Astrocyte (in vitro differentiated cells and primary cell): Measurements from ENCODE around the gene FGD6. TPM values are rescaled to one million over a fixed set of nuclear protein-coding genes. Genes with fewer than 3 reads are reported as not detected.

Experiments
- DNase-seq: peaks from one replicate; pipeline ENCODE4 v3.0.0-alpha.2; 2010; ENCODE audit warnings: low read depth
- FAIRE-seq: peaks from 2 replicates; lab custom pipeline; 2011; peaks lifted over from hg19 to GRCh38; lab: Jason Lieb, UNC
- H2AFZ ChIP-seq: 2 replicates; pipeline ENCODE4 v1.6.0; 2012; ENCODE audit warnings: low read depth, low read length, inconsistent platforms
- H3K27ac ChIP-seq: 2 replicates; pipeline ENCODE4 v1.5.1; 2011; ENCODE audit warnings: low read depth, low read length, inconsistent platforms
- H3K27me3 ChIP-seq: 2 replicates; pipeline ENCODE4 v1.6.0; 2011; ENCODE audit warnings: low read length, inconsistent platforms; ENCODE audit not compliant: insufficient read depth
- H3K36me3 ChIP-seq: 2 replicates; pipeline ENCODE4 v1.5.1; 2011; ENCODE audit warnings: low read length, inconsistent platforms; ENCODE audit not compliant: insufficient read depth
- H3K4me1 ChIP-seq: 2 replicates; pipeline ENCODE4 v1.5.1; 2011; ENCODE audit warnings: low read length, inconsistent platforms; ENCODE audit not compliant: insufficient read depth
- H3K4me2 ChIP-seq: 2 replicates; pipeline ENCODE4 v1.6.0; 2012; ENCODE audit warnings: low read length, inconsistent platforms
- H3K4me3 ChIP-seq: 2 replicates; pipeline ENCODE4 v1.5.1; 2011; ENCODE audit warnings: low read depth, mild to moderate bottlenecking, low read length, inconsistent platforms; ENCODE audit not compliant: insufficient read depth
- H3K79me2 ChIP-seq: 2 replicates; pipeline ENCODE4 v1.6.0; 2012; ENCODE audit warnings: mild to moderate bottlenecking, low read length, inconsistent platforms; ENCODE audit not compliant: insufficient read depth
- H3K9ac ChIP-seq: 2 replicates; pipeline ENCODE4 v1.6.0; 2012; ENCODE audit warnings: mild to moderate bottlenecking, low read length, inconsistent platforms
- H3K9me3 ChIP-seq: 2 replicates; pipeline ENCODE4 v1.5.1; 2012; ENCODE audit warnings: low read depth, mild to moderate bottlenecking, low read length, inconsistent platforms; ENCODE audit not compliant: insufficient read depth
- H4K20me1 ChIP-seq: 2 replicates; pipeline ENCODE4 v1.6.0; 2012; ENCODE audit warnings: low read length, inconsistent platforms; ENCODE audit not compliant: insufficient read depth
- H3K27ac Mint-ChIP-seq: one replicate; pipeline ENCODE4 v1.8.0; 2021; ENCODE audit warnings: mild to moderate bottlenecking, mixed read lengths; ENCODE audit not compliant: unreplicated experiment
- H3K27me3 Mint-ChIP-seq: one replicate; pipeline ENCODE4 v1.8.0; 2021; ENCODE audit warnings: low read depth, mixed read lengths; ENCODE audit not compliant: unreplicated experiment
- H3K36me3 Mint-ChIP-seq: one replicate; pipeline ENCODE4 v1.8.0; 2021; ENCODE audit warnings: low read depth, mixed read lengths; ENCODE audit not compliant: unreplicated experiment
- H3K4me1 Mint-ChIP-seq: one replicate; pipeline ENCODE4 v1.8.0; 2021; ENCODE audit warnings: low read depth, mixed read lengths; ENCODE audit not compliant: unreplicated experiment
- H3K4me3 Mint-ChIP-seq: one replicate; pipeline ENCODE4 v1.8.0; 2021; ENCODE audit warnings: mild to moderate bottlenecking, moderate library complexity, mixed read lengths; ENCODE audit not compliant: unreplicated experiment
- H3K9me3 Mint-ChIP-seq: one replicate; pipeline ENCODE4 v1.8.0; 2021; ENCODE audit warnings: mild to moderate bottlenecking, mixed read lengths; ENCODE audit not compliant: unreplicated experiment
- CTCF ChIP-seq: IDR thresholded peaks from 2 replicates; pipeline ENCODE4 v1.5.1; 2011; ENCODE audit warnings: low read depth, mild to moderate bottlenecking, inconsistent platforms, low read length, moderate library complexity; ENCODE audit not compliant: insufficient read depth
- EZH2 ChIP-seq: IDR thresholded peaks from 2 replicates; pipeline ENCODE4 v1.6.1; 2012; ENCODE audit warnings: mild to moderate bottlenecking, low read length, inconsistent platforms; ENCODE audit not compliant: insufficient read depth
- total RNA-seq: library from RNA; stranded (reverse); gene quantifications from 2 replicates; pipeline ENCODE4 v1.2.1, GENCODE V29; 2021

The FGD6 gene
- total RNA-seq, 1 donor from 2014 or later: 26.5 TPM

- Mint-ChIP-seq H3K4me1 (peaks cover 14% of the 10 kb centered on the region), H3K9me3 (no peaks in the 10 kb centered on the region), H3K4me3 (no peak overlapping the region), H3K27ac (no peak overlapping the region), H3K27me3 (no peaks in the 10 kb centered on the region), H3K36me3 (peaks cover 2% of the 10 kb centered on the region)
- no peak overlapping the region for H3K27ac ChIP-seq
- H3K79me2 ChIP-seq: peaks cover 40% of the 10 kb centered on the region
- H3K4me3 ChIP-seq: no peak overlapping the region
- FAIRE-seq (no peak), DNase-seq (no peak)
- peaks cover 5% of the 10 kb centered on the region for H4K20me1 ChIP-seq
- H3K36me3 ChIP-seq: peaks cover 5% of the 10 kb centered on the region
- H2AFZ ChIP-seq: no peak overlapping the region
- no peak overlapping the region for H3K9ac ChIP-seq
- no peaks in the 10 kb centered on the region for H3K9me3 ChIP-seq
- H3K4me1 ChIP-seq: no peaks in the 10 kb centered on the region
- TF ChIP-seq EZH2 (no peak), CTCF (no peak)
- H3K4me2 ChIP-seq: no peak overlapping the region
- H3K27me3 ChIP-seq: no peaks in the 10 kb centered on the region
Measured at GRCh38 chr12:95195122-95195521, 22.1 kb downstream of the FGD6 start.

- H3K27ac ChIP-seq: no peak overlapping the region
- Mint-ChIP-seq H3K9me3 (no peaks in the 10 kb centered on the region), H3K4me3 (no peak overlapping the region), H3K36me3 (peaks cover 2% of the 10 kb centered on the region), H3K27ac (no peak overlapping the region), H3K27me3 (no peaks in the 10 kb centered on the region), H3K4me1 (peaks cover 6% of the 10 kb centered on the region)
- no peak overlapping the region for H3K9ac ChIP-seq
- no peak for FAIRE-seq
- H2AFZ ChIP-seq: no peak overlapping the region
- H3K9me3 ChIP-seq: no peaks in the 10 kb centered on the region
- H4K20me1 ChIP-seq: peaks cover 5% of the 10 kb centered on the region
- DNase-seq: no peak
- no peak overlapping the region for H3K4me2 ChIP-seq
- H3K79me2 ChIP-seq: peaks cover 26% of the 10 kb centered on the region
- no peak overlapping the region for H3K4me3 ChIP-seq
- H3K36me3 ChIP-seq: peaks cover 5% of the 10 kb centered on the region
- H3K27me3 ChIP-seq: no peaks in the 10 kb centered on the region
- H3K4me1 ChIP-seq: no peaks in the 10 kb centered on the region
- no peak for TF ChIP-seq EZH2
Measured at GRCh38 chr12:95193139-95193538, 24.1 kb downstream of the FGD6 start.

GRCh38 chr12:95192271-95192670 is 25.0 kb downstream of the FGD6 start:
- H3K36me3 ChIP-seq: peaks cover 5% of the 10 kb centered on the region
- H3K79me2 ChIP-seq: peaks cover 19% of the 10 kb centered on the region
- H3K4me2 ChIP-seq: no peak overlapping the region
- H3K36me3 Mint-ChIP-seq: peaks cover 2% of the 10 kb centered on the region
- H3K9me3 Mint-ChIP-seq: no peaks in the 10 kb centered on the region
- TF ChIP-seq EZH2 (no peak), CTCF (no peak)
- H3K27ac ChIP-seq: no peak overlapping the region
- peaks cover 5% of the 10 kb centered on the region for H4K20me1 ChIP-seq
- FAIRE-seq (no peak), DNase-seq (no peak)
- no peak overlapping the region for H3K4me3 ChIP-seq
- H3K4me1 Mint-ChIP-seq: peaks cover 12% of the 10 kb centered on the region
- H3K4me3 Mint-ChIP-seq: no peak overlapping the region
- H3K27me3 ChIP-seq: no peaks in the 10 kb centered on the region
- H3K9me3 ChIP-seq: no peaks in the 10 kb centered on the region
- no peaks in the 10 kb centered on the region for H3K27me3 Mint-ChIP-seq
- no peaks in the 10 kb centered on the region for H3K4me1 ChIP-seq
- H3K9ac ChIP-seq: no peak overlapping the region
- no peak overlapping the region for H3K27ac Mint-ChIP-seq
- H2AFZ ChIP-seq: no peak overlapping the region
